ENCODE results near the gene BRSK2.

DNA sequence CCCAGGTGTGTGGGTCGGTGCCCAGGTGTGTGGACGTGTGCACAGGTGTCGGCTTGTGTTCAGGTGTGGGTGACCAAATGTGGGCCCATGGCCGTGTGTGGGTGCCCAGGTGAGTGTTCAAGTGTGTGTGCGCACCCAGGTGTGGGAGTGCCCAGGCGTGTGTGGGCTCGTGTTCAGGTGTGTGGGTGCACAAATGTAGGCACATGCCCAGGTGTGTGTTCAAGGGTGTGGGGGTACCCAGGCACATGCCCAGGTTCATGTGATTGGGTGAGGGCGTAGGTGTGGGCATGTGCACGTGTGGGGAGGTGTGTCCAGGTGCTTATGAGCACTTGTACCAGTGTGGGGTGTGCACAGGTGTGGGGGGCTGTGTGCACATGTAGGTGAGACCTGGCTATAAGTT lies 54.0 kb downstream of the BRSK2 start:
- no peak for TF ChIP-seq POLR2A (IDR thresholded peaks at IDR 0.05)
- TF ChIP-seq, protein P1, sequence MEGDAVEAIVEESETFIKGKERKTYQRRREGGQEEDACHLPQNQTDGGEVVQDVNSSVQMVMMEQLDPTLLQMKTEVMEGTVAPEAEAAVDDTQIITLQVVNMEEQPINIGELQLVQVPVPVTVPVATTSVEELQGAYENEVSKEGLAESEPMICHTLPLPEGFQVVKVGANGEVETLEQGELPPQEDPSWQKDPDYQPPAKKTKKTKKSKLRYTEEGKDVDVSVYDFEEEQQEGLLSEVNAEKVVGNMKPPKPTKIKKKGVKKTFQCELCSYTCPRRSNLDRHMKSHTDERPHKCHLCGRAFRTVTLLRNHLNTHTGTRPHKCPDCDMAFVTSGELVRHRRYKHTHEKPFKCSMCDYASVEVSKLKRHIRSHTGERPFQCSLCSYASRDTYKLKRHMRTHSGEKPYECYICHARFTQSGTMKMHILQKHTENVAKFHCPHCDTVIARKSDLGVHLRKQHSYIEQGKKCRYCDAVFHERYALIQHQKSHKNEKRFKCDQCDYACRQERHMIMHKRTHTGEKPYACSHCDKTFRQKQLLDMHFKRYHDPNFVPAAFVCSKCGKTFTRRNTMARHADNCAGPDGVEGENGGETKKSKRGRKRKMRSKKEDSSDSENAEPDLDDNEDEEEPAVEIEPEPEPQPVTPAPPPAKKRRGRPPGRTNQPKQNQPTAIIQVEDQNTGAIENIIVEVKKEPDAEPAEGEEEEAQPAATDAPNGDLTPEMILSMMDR (IDR thresholded peaks at IDR 0.05 in 4 of 5, conservative IDR thresholded peaks at IDR 0.05 in 1 of 5): no peak
